Measurements from ENCODE around the gene ASMTL. TPM values are rescaled to one million over a fixed set of nuclear protein-coding genes. Genes with fewer than 3 reads are reported as not detected.

Gene ASMTL
- polyA plus RNA-seq, 1 donor (not counting 4 experiments of a cell fraction or from before 2014, with no cell fraction given), result 13.8 TPM

GRCh38 chrX:1462110-1462509, 9.4 kb upstream of the ASMTL start:
- FAIRE-seq, result no peak

GRCh38 chrX:1455948-1456280, 3.2 kb upstream of the ASMTL start:
- Histone ChIP-seq H3K9ac (ENCODE audit: control insufficient read depth, extremely low read depth, insufficient read depth, low read length) (no peak overlapping the region), H3K4me1 (ENCODE audit: control insufficient read depth, extremely low read depth, insufficient read depth, low read length) (no peaks in the 10 kb centered on the region), H3K36me3 (ENCODE audit: control insufficient read depth in 2 of 2, extremely low read depth in 1 of 2, insufficient read depth in 2 of 2, low read length in 2 of 2) (no peaks in the 10 kb centered on the region), H3K27ac (ENCODE audit: control insufficient read depth, insufficient read depth, low read length) (no peak overlapping the region), H2AFZ (ENCODE audit: control insufficient read depth, low read length) (no peak overlapping the region), H3K4me2 (ENCODE audit: control insufficient read depth, extremely low read depth, insufficient read depth, low read depth, low read length) (no peak overlapping the region), H3K79me2 (ENCODE audit: control insufficient read depth, insufficient read depth, low read length) (peaks cover 13% of the 10 kb centered on the region), H4K20me1 (ENCODE audit: control insufficient read depth, extremely low read depth, insufficient read depth, low read length) (no peaks in the 10 kb centered on the region), H3K9me3 (ENCODE audit: control insufficient read depth, low read depth, low read length) (no peaks in the 10 kb centered on the region), H3K4me3 (ENCODE audit: control insufficient read depth in 2 of 3, extremely low read depth in 1 of 3, insufficient read depth in 2 of 3, low read depth in 1 of 3, low read length in 3 of 3) (no peak overlapping the region), H3K27me3 (ENCODE audit: control insufficient read depth, extremely low read depth, insufficient read depth, low read length) (no peaks in the 10 kb centered on the region), H3K9me1 (ENCODE audit: control insufficient read depth, extremely low read depth, insufficient read depth, low read length) (no peaks in the 10 kb centered on the region)
- dilution Hi-C loops (cut with MboI; ENCODE audit: extremely low pct_ligation_motif_present, low sequenced_read_pairs), result no loop called here
- no peak for FAIRE-seq
- DNase-seq (ENCODE audit: low read depth, low spot score), result no peak
- TF ChIP-seq CTCF (optimal IDR thresholded peaks at IDR 0.05 in 1 of 3, IDR thresholded peaks at IDR 0.05 in 1 of 3, conservative IDR thresholded peaks at IDR 0.05 in 1 of 3; ENCODE audit: extremely low read depth in 1 of 3, insufficient read depth in 2 of 3, low read length in 3 of 3) (no peak), EZH2 (IDR thresholded peaks at IDR 0.05; ENCODE audit: low read length) (no peak)

More at GRCh38 chrX:1462110-1462509, 9.4 kb upstream of the ASMTL start:
- H3K79me2 ChIP-seq (ENCODE audit: control insufficient read depth, insufficient read depth, low read length), result no peaks in the 10 kb centered on the region
- H3K36me3 ChIP-seq (ENCODE audit: control insufficient read depth in 2 of 2, extremely low read depth in 1 of 2, insufficient read depth in 2 of 2, low read length in 2 of 2), result no peaks in the 10 kb centered on the region
- no peak for TF ChIP-seq EZH2 (IDR thresholded peaks at IDR 0.05; ENCODE audit: low read length)
- TF ChIP-seq CTCF (optimal IDR thresholded peaks at IDR 0.05 in 1 of 3, IDR thresholded peaks at IDR 0.05 in 1 of 3, conservative IDR thresholded peaks at IDR 0.05 in 1 of 3; ENCODE audit: extremely low read depth in 1 of 3, insufficient read depth in 2 of 3, low read length in 3 of 3), result no peak
- dilution Hi-C loops (cut with MboI; ENCODE audit: extremely low pct_ligation_motif_present, low sequenced_read_pairs), result no loop called here
- H3K9ac ChIP-seq (ENCODE audit: control insufficient read depth, extremely low read depth, insufficient read depth, low read length), result no peak overlapping the region
- H3K4me3 ChIP-seq (ENCODE audit: control insufficient read depth in 2 of 3, extremely low read depth in 1 of 3, insufficient read depth in 2 of 3, low read depth in 1 of 3, low read length in 3 of 3), result no peak overlapping the region
- H3K9me3 ChIP-seq (ENCODE audit: control insufficient read depth, low read depth, low read length), result no peaks in the 10 kb centered on the region
- DNase-seq (ENCODE audit: low read depth, low spot score), result no peak
- no peak overlapping the region for H3K4me2 ChIP-seq (ENCODE audit: control insufficient read depth, extremely low read depth, insufficient read depth, low read depth, low read length)
- peaks cover 20% of the 10 kb centered on the region for H3K27me3 ChIP-seq (ENCODE audit: control insufficient read depth, extremely low read depth, insufficient read depth, low read length)
- no peak overlapping the region for H3K27ac ChIP-seq (ENCODE audit: control insufficient read depth, insufficient read depth, low read length)
- H3K9me1 ChIP-seq (ENCODE audit: control insufficient read depth, extremely low read depth, insufficient read depth, low read length), result no peaks in the 10 kb centered on the region
- H3K4me1 ChIP-seq (ENCODE audit: control insufficient read depth, extremely low read depth, insufficient read depth, low read length), result no peaks in the 10 kb centered on the region
- H4K20me1 ChIP-seq (ENCODE audit: control insufficient read depth, extremely low read depth, insufficient read depth, low read length), result no peaks in the 10 kb centered on the region
- H2AFZ ChIP-seq (ENCODE audit: control insufficient read depth, low read length), result no peak overlapping the region
